GM19452 (cell line): Measurements from ENCODE around the gene MADD.
"Not testable (repeated sequence)": the region's sequence is repeated elsewhere in the genome, so short reads cannot be mapped to it uniquely, and the experiment has no call there.

Source experiments
- ATAC-seq: cut with Tn5 transposase; IDR thresholded peaks from one replicate; pipeline ENCODE4 v1.9.1; 2021; ENCODE audit not compliant: unreplicated experiment

MADD gene

GRCh38 chr11:47274495-47275235 lies 4.7 kb downstream of the MADD start:
- no peak for ATAC-seq

GRCh38 chr11:47276923-47277322 lies 7.0 kb downstream of the MADD start:
- ATAC-seq, result no peak

GRCh38 chr11:47278058-47278457 lies 8.1 kb downstream of the MADD start:
- ATAC-seq, result no peak

- no peak for ATAC-seq
Observed at GRCh38 chr11:47278769-47279168, 8.8 kb downstream of the MADD start.

GRCh38 chr11:47280099-47280498 lies 10.2 kb downstream of the MADD start:
- ATAC-seq, result no peak

GRCh38 chr11:47280860-47281259 lies 10.9 kb downstream of the MADD start:
- ATAC-seq, result no peak

- no peak for ATAC-seq
Observed at GRCh38 chr11:47282462-47282861, 12.5 kb downstream of the MADD start.

- ATAC-seq, result no peak
Observed at GRCh38 chr11:47284151-47284550, 14.2 kb downstream of the MADD start.

GRCh38 chr11:47285969-47286770 lies 16.2 kb downstream of the MADD start:
- ATAC-seq, result no peak

- no peak for ATAC-seq
Observed at GRCh38 chr11:47288066-47288465, 18.1 kb downstream of the MADD start.

- no peak for ATAC-seq
Observed at GRCh38 chr11:47289856-47290255, 19.9 kb downstream of the MADD start.

GRCh38 chr11:47295385-47295784 lies 25.5 kb downstream of the MADD start:
- no peak for ATAC-seq

- no peak for ATAC-seq
Observed at GRCh38 chr11:47296045-47296444, 26.1 kb downstream of the MADD start.

GRCh38 chr11:47299078-47299477 lies 29.1 kb downstream of the MADD start:
- ATAC-seq, result no peak

GRCh38 chr11:47302853-47303252 lies 32.9 kb downstream of the MADD start:
- ATAC-seq, result no peak

- no peak for ATAC-seq
Observed at GRCh38 chr11:47305734-47306483, 36.0 kb downstream of the MADD start.

GRCh38 chr11:47306484-47306844 lies 36.5 kb downstream of the MADD start:
- ATAC-seq, result no peak

GRCh38 chr11:47308050-47308823 lies 38.3 kb downstream of the MADD start:
- ATAC-seq, result no peak

- ATAC-seq, result no peak
Observed at GRCh38 chr11:47314992-47315391, 45.1 kb downstream of the MADD start.

GRCh38 chr11:47316501-47316900 lies 46.6 kb downstream of the MADD start:
- ATAC-seq, result not testable (repeated sequence)
